Measurements from ENCODE around the gene BLOC1S1. TPM values are rescaled to one million over a fixed set of nuclear protein-coding genes. Genes with fewer than 3 reads are reported as not detected.
A peak's percentile ranks its signal among the peaks of the same experiment; 100 is the strongest.

BLOC1S1 gene
- total and polyA plus RNA-seq, 2 of the 4 experiments (the other 2 are of a cell fraction): 128 to 285 TPM

- no peak overlapping the region for H2BK15ac ChIP-seq (ENCODE audit: low read depth, low read length)
- H4K20me1 ChIP-seq (ENCODE audit: insufficient read depth, low read length): no peaks in the 10 kb centered on the region
- H3K9ac ChIP-seq (ENCODE audit: low read depth, low read length): no peak overlapping the region
- TF ChIP-seq CTCF (conservative IDR thresholded peaks at IDR 0.05; ENCODE audit: low read depth, low read length) (no peak), CEBPB (IDR thresholded peaks at IDR 0.05; ENCODE audit: low read depth, low read length) (no peak)
- BruUV-seq (replicated peaks): no TSS peak
- H3K4me3 ChIP-seq (ENCODE audit: insufficient read depth, low read depth, low read length): no peak overlapping the region
- 61% methylated on average over 5 of the region's 7 CpGs; no CpG with 5 or more reads in 1 of the 2 experiments for WGBS, 2 experiments (ENCODE audit: extremely low coverage in 2 of 2, insufficient read length in 1 of 2)
- no peak overlapping the region for H3K14ac ChIP-seq (replicated peaks; ENCODE audit: low read depth, low read length)
- DNase-seq: no peak
- no peak overlapping the region for H3K27ac ChIP-seq (ENCODE audit: insufficient read depth, low read length)
- H3K18ac ChIP-seq (ENCODE audit: low read depth, low read length): no peak overlapping the region
- H3K4ac ChIP-seq (ENCODE audit: low read depth, low read length): no peak overlapping the region
- no peaks in the 10 kb centered on the region for H3K4me1 ChIP-seq (ENCODE audit: control insufficient read depth, insufficient read depth, low read length)
- H2BK20ac ChIP-seq (ENCODE audit: low read depth, low read length): no peak overlapping the region
- H2BK5ac ChIP-seq (ENCODE audit: low read depth, low read length, poor library complexity, severe bottlenecking): no peak overlapping the region
- no peak overlapping the region for H3K56ac ChIP-seq (ENCODE audit: extremely low read depth, insufficient read depth, low read length)
- CTCF ChIA-PET: no interaction called here
- H4K91ac ChIP-seq (ENCODE audit: insufficient read depth, low read depth, low read length): no peak overlapping the region
- no peak overlapping the region for H2AK5ac ChIP-seq (ENCODE audit: low read depth, low read length)
- no peak overlapping the region for H3K23ac ChIP-seq (ENCODE audit: low read depth, low read length)
- H3K9me1 ChIP-seq (ENCODE audit: insufficient read depth, low read length): no peaks in the 10 kb centered on the region
- H2AK9ac ChIP-seq (replicated peaks; ENCODE audit: low read depth, low read length, poor library complexity): no peak overlapping the region
- H3K9me3 ChIP-seq (ENCODE audit: control insufficient read depth, insufficient read depth, low read length): no peaks in the 10 kb centered on the region
- H3K79me1 ChIP-seq (ENCODE audit: low read depth in 1 of 2, low read length in 2 of 2): no peaks in the 10 kb centered on the region
- in situ Hi-C loops (cut with MboI; ENCODE audit: low sequenced_read_pairs) (no loop called here), dilution Hi-C loops (cut with HindIII; ENCODE audit: low sequenced_read_pairs, unreplicated experiment) (no loop called here), intact Hi-C loops (cut with micrococcal nuclease) (no loop called here)
- POLR2A ChIA-PET (ENCODE audit: unreplicated experiment): no interaction called here
- no peak overlapping the region for H4K5ac ChIP-seq (ENCODE audit: low read depth, low read length)
- H3K27me3 ChIP-seq (ENCODE audit: control insufficient read depth, insufficient read depth, low read length): peaks cover 11% of the 10 kb centered on the region
- ATAC-seq (ENCODE audit: low read depth): no peak
- H2AFZ ChIP-seq (replicated peaks; ENCODE audit: low read length, poor library complexity): peak overlapping the region; percentile 32
- no peak overlapping the region for H3K4me2 ChIP-seq (ENCODE audit: low read depth, low read length)
- no peaks in the 10 kb centered on the region for H3K36me3 ChIP-seq (ENCODE audit: control insufficient read depth, insufficient read depth, low read length)
- no peak overlapping the region for H4K8ac ChIP-seq (ENCODE audit: low read depth in 2 of 2, low read length in 2 of 2)
- H2BK120ac ChIP-seq (ENCODE audit: low read depth, low read length): no peak overlapping the region
Measured at GRCh38 chr12:55666508-55666907, 49.3 kb upstream of the BLOC1S1 start.

All from IMR-90 (cell line).